Muscle of leg (tissue), 11 donors: ENCODE results near the gene PLA2G2F. TPM values are rescaled to one million over a fixed set of nuclear protein-coding genes. Genes with fewer than 3 reads are reported as not detected.
A peak's percentile ranks its signal among the peaks of the same experiment; 100 is the strongest.

Experiments
- DNase-seq: peaks from one replicate; pipeline ENCODE4 v3.0.0; 2013
- H3K27ac ChIP-seq: one replicate; pipeline ENCODE4 v1.5.1; 2013; ENCODE audit warnings: mild to moderate bottlenecking, low read length, control low read depth
- H3K27me3 ChIP-seq: one replicate; pipeline ENCODE4 v1.6.1; 2013; ENCODE audit warnings: low read length; ENCODE audit not compliant: control insufficient read depth, insufficient read depth
- H3K36me3 ChIP-seq: one replicate; pipeline ENCODE4 v1.6.1; 2013; ENCODE audit warnings: low read length; ENCODE audit not compliant: control insufficient read depth, insufficient read depth
- H3K4me1 ChIP-seq: one replicate; pipeline ENCODE4 v1.6.1; 2013; ENCODE audit warnings: low read length; ENCODE audit not compliant: control insufficient read depth, insufficient read depth
- H3K4me3 ChIP-seq: one replicate; pipeline ENCODE4 v1.5.1; 2013; ENCODE audit warnings: low read length, control low read depth
- H3K9me3 ChIP-seq: replicated peaks from 2 replicates; pipeline ENCODE4 v1.6.1; 2013; ENCODE audit warnings: low read depth, low read length; ENCODE audit not compliant: control insufficient read depth
- WGBS: methylation state at CpG from one replicate; pipeline ENCODE4 v1.1.5; 2013; ENCODE audit warnings: missing lambda C conversion rate; ENCODE audit not compliant: insufficient coverage; 5-methylcytosine and 5-hydroxymethylcytosine counted together
- polyA plus RNA-seq, 8 donors: library from polyadenylated mRNA; unstranded; fragments of 120-200 nt; gene quantifications; one replicate each; pipeline versions ENCODE4 v1.2.1 to v1.2.3, GENCODE V29; 2013; ENCODE audit warnings: inconsistent platforms in 1 of 8, low replicate concordance in 1 of 8; ENCODE audit not compliant: insufficient read length in 8 of 8, insufficient read depth in 1 of 8
- total RNA-seq: library from RNA; stranded (reverse); fragments of 120-200 nt; gene quantifications from one replicate; pipeline ENCODE4 v1.2.4, GENCODE V29; 2013

The PLA2G2F gene
- total and polyA plus RNA-seq, 9 donors = not detected

GRCh38 chr1:20183616-20184271, 44.6 kb downstream of the PLA2G2F start:
- Histone ChIP-seq H3K9me3 (no peaks in the 10 kb centered on the region), H3K4me1 (peaks cover 14% of the 10 kb centered on the region), H3K27ac (no peak overlapping the region), H3K36me3 (no peaks in the 10 kb centered on the region), H3K4me3 (no peak overlapping the region), H3K27me3 (peaks cover 45% of the 10 kb centered on the region)
- 71% methylated on average over 4 of the region's 13 CpGs for WGBS
- no peak for DNase-seq

- Histone ChIP-seq H3K27me3 (peaks cover 40% of the 10 kb centered on the region), H3K4me3 (no peak overlapping the region), H3K27ac (no peak overlapping the region), H3K36me3 (no peaks in the 10 kb centered on the region), H3K4me1 (peaks cover 14% of the 10 kb centered on the region), H3K9me3 (no peaks in the 10 kb centered on the region)
- WGBS = 100% methylated on average over 1 of the region's 6 CpGs
- DNase-seq = no peak
Observed at GRCh38 chr1:20184481-20184900, 45.4 kb downstream of the PLA2G2F start.

GRCh38 chr1:20184997-20185833, 46.1 kb downstream of the PLA2G2F start:
- 62% methylated on average over 10 of the region's 17 CpGs for WGBS
- no peak for DNase-seq
- Histone ChIP-seq H3K36me3 (no peaks in the 10 kb centered on the region), H3K27me3 (peaks cover 43% of the 10 kb centered on the region), H3K9me3 (no peaks in the 10 kb centered on the region), H3K4me1 (peaks cover 14% of the 10 kb centered on the region), H3K4me3 (no peak overlapping the region), H3K27ac (no peak overlapping the region)

GRCh38 chr1:20185834-20186782, 47.0 kb downstream of the PLA2G2F start, which contains the start of the genes PLA2G2C and UBXN10:
PLA2G2C (minus strand) TSS chr1:20186518; CDS start chr1:20177363, 9,155 bp downstream.
UBXN10 (plus strand) TSS chr1:20186096; CDS start chr1:20190562, 4,466 bp downstream.
- H3K27ac ChIP-seq = no peak within 1 kb of the TSS
- H3K4me3 ChIP-seq = peak within 1 kb of the TSS; percentile 42
- peak; percentile 46 for DNase-seq
- WGBS = 1% methylated on average over 44 of the region's 52 CpGs
- H3K36me3 ChIP-seq = no peaks in the 10 kb centered on the region
- H3K27me3 ChIP-seq = peaks cover 43% of the 10 kb centered on the region
- peaks cover 16% of the 10 kb centered on the region for H3K4me1 ChIP-seq
- no peaks in the 10 kb centered on the region for H3K9me3 ChIP-seq

GRCh38 chr1:20187103-20187812, 48.1 kb downstream of the PLA2G2F start:
- Histone ChIP-seq H3K4me3 (no peak overlapping the region), H3K27me3 (peaks cover 43% of the 10 kb centered on the region), H3K9me3 (no peaks in the 10 kb centered on the region), H3K4me1 (peaks cover 16% of the 10 kb centered on the region), H3K36me3 (no peaks in the 10 kb centered on the region), H3K27ac (no peak overlapping the region)
- no peak for DNase-seq
- whole genome bisulfite sequencing = 56% methylated on average over 6 of the region's 7 CpGs

- 32% methylated on average over 4 of the region's 4 CpGs for WGBS
- peaks cover 18% of the 10 kb centered on the region for H3K4me1 ChIP-seq
- DNase-seq = no peak
- no peak overlapping the region for H3K27ac ChIP-seq
- H3K36me3 ChIP-seq = no peaks in the 10 kb centered on the region
- no peaks in the 10 kb centered on the region for H3K9me3 ChIP-seq
- peaks cover 41% of the 10 kb centered on the region for H3K27me3 ChIP-seq
- H3K4me3 ChIP-seq = no peak overlapping the region
Observed at GRCh38 chr1:20187813-20188454, 48.8 kb downstream of the PLA2G2F start.

GRCh38 chr1:20188455-20188817, 49.3 kb downstream of the PLA2G2F start:
- H3K27me3 ChIP-seq = peaks cover 38% of the 10 kb centered on the region
- no peak for DNase-seq
- no peak overlapping the region for H3K4me3 ChIP-seq
- H3K9me3 ChIP-seq = no peaks in the 10 kb centered on the region
- no peaks in the 10 kb centered on the region for H3K36me3 ChIP-seq
- 57% methylated on average over 3 of the region's 4 CpGs for WGBS
- no peak overlapping the region for H3K27ac ChIP-seq
- H3K4me1 ChIP-seq = peaks cover 18% of the 10 kb centered on the region

GRCh38 chr1:20189664-20190063, 50.5 kb downstream of the PLA2G2F start:
- peaks cover 20% of the 10 kb centered on the region for H3K4me1 ChIP-seq
- H3K27me3 ChIP-seq = peaks cover 31% of the 10 kb centered on the region
- H3K36me3 ChIP-seq = no peaks in the 10 kb centered on the region
- no peaks in the 10 kb centered on the region for H3K9me3 ChIP-seq
- no peak overlapping the region for H3K4me3 ChIP-seq
- 84% methylated on average over 2 of the region's 4 CpGs for WGBS
- H3K27ac ChIP-seq = no peak overlapping the region
- no peak for DNase-seq
